GM23338 (cell line): Measurements from ENCODE around the gene GSTM5. TPM values are rescaled to one million over a fixed set of nuclear protein-coding genes. Genes with fewer than 3 reads are reported as not detected.

Experiments used
- ATAC-seq: fragments of 200-7000 bp; cut with Tn5 transposase; 3 replicates; pipeline ENCODE4 v1.9.1; 2020
- DNase-seq: peaks from one replicate; pipeline ENCODE4 v3.0.0-alpha.2; 2015; ENCODE audit warnings: low spot score
- H2AFZ ChIP-seq: fragments of 200-600 bp; sonication (generic); 2 replicates; pipeline ENCODE4 v1.8.0; 2016; ENCODE audit warnings: antibody characterized with exemption, mild to moderate bottlenecking, moderate library complexity
- H3F3A ChIP-seq: fragments of 200-600 bp; sonication (generic); replicated peaks from 2 replicates; pipeline ENCODE4 v1.8.0; 2017; ENCODE audit warnings: antibody characterized with exemption, mixed run types, low read depth
- H3K27ac ChIP-seq: fragments of 200-600 bp; sonication (generic); 2 replicates; pipeline ENCODE4 v1.6.1; 2016; ENCODE audit warnings: low read depth
- H3K27me3 ChIP-seq: fragments of 200-600 bp; sonication (generic); 2 replicates; pipeline ENCODE4 v1.8.0; 2016; ENCODE audit warnings: mild to moderate bottlenecking, mixed run types, moderate library complexity; ENCODE audit not compliant: insufficient read depth
- H3K36me3 ChIP-seq: fragments of 200-600 bp; sonication (generic); 2 replicates; pipeline ENCODE4 v1.8.0; 2016; ENCODE audit warnings: mild to moderate bottlenecking; ENCODE audit not compliant: insufficient read depth
- H3K4me1 ChIP-seq: fragments of 200-600 bp; sonication (generic); 2 replicates; pipeline ENCODE4 v1.8.0; 2016; ENCODE audit warnings: mild to moderate bottlenecking, moderate library complexity; ENCODE audit not compliant: insufficient read depth
- H3K4me2 ChIP-seq: fragments of 200-600 bp; sonication (generic); 2 replicates; pipeline ENCODE4 v1.7.1; 2017; ENCODE audit warnings: mixed run types
- H3K4me3 ChIP-seq: fragments of 200-600 bp; sonication (generic); 2 replicates; pipeline ENCODE4 v1.6.1; 2016; ENCODE audit warnings: mixed run types
- H3K79me2 ChIP-seq: fragments of 200-600 bp; sonication (generic); replicated peaks from 2 replicates; pipeline ENCODE4 v1.8.0; 2017; ENCODE audit warnings: mild to moderate bottlenecking; ENCODE audit not compliant: insufficient read depth
- H3K9me2 ChIP-seq: fragments of 200-600 bp; sonication (generic); 2 replicates; pipeline ENCODE4 v1.8.0; 2017; ENCODE audit not compliant: insufficient read depth
- H4K20me1 ChIP-seq: fragments of 200-600 bp; sonication (generic); replicated peaks from 2 replicates; pipeline ENCODE4 v1.8.0; 2017; ENCODE audit warnings: mild to moderate bottlenecking; ENCODE audit not compliant: insufficient read depth
- H3K27ac Mint-ChIP-seq: 2 replicates; pipeline ENCODE4 v1.8.0; 2020; ENCODE audit warnings: inconsistent platforms, mild to moderate bottlenecking, moderate library complexity, mixed read lengths
- H3K27me3 Mint-ChIP-seq: 3 replicates; pipeline ENCODE4 v1.8.0; 2022; ENCODE audit warnings: low read depth, mild to moderate bottlenecking, moderate library complexity, mixed read lengths, inconsistent platforms; ENCODE audit not compliant: insufficient read depth, poor library complexity
- H3K36me3 Mint-ChIP-seq: 3 replicates; pipeline ENCODE4 v1.8.0; 2021; ENCODE audit warnings: low read depth, mild to moderate bottlenecking, inconsistent platforms, moderate library complexity, mixed read lengths
- H3K4me1 Mint-ChIP-seq: 3 replicates; pipeline ENCODE4 v1.8.0; 2020; ENCODE audit warnings: mild to moderate bottlenecking, inconsistent platforms, mixed read lengths
- H3K4me3 Mint-ChIP-seq: 3 replicates; pipeline ENCODE4 v1.8.0; 2021; ENCODE audit warnings: moderate library complexity, mild to moderate bottlenecking, inconsistent platforms, mixed read lengths
- H3K9me3 Mint-ChIP-seq: 3 replicates; pipeline ENCODE4 v1.8.0; 2020; ENCODE audit warnings: moderate library complexity, mild to moderate bottlenecking, inconsistent platforms, mixed read lengths
- CREB1 ChIP-seq: fragments of 250-450 bp; sonication (Bioruptor Pico); IDR thresholded peaks from 2 replicates; pipeline ENCODE4 v1.5.0; 2020; ENCODE audit warnings: low read depth, mild to moderate bottlenecking, moderate library complexity
- EZH2 ChIP-seq: fragments of 200-600 bp; sonication (generic); IDR thresholded peaks from one replicate; pipeline ENCODE4 v1.8.0; 2017; ENCODE audit warnings: antibody characterized with exemption, mild to moderate bottlenecking, low read depth; ENCODE audit not compliant: unreplicated experiment
- EZH2phosphoT487 ChIP-seq: fragments of 200-600 bp; sonication (generic); IDR thresholded peaks from one replicate; pipeline ENCODE4 v1.8.1; 2018; ENCODE audit warnings: antibody characterized with exemption; ENCODE audit not compliant: unreplicated experiment
- JUNB ChIP-seq: IDR thresholded peaks from one replicate; pipeline ENCODE4 v1.6.1; 2016; ENCODE audit warnings: antibody characterized with exemption; ENCODE audit not compliant: unreplicated experiment
- NANOG ChIP-seq: IDR thresholded peaks from 2 replicates; pipeline ENCODE4 v1.6.1; 2016; ENCODE audit warnings: antibody characterized with exemption, borderline replicate concordance
- POLR2AphosphoS5 ChIP-seq: IDR thresholded peaks from 2 replicates; pipeline ENCODE4 v1.6.1; 2016; ENCODE audit warnings: antibody characterized with exemption, low read depth
- REST ChIP-seq: IDR thresholded peaks from one replicate; pipeline ENCODE4 v1.6.1; 2018; ENCODE audit warnings: antibody characterized with exemption; ENCODE audit not compliant: unreplicated experiment
- STAT1 ChIP-seq: IDR thresholded peaks from one replicate; pipeline ENCODE4 v1.6.1; 2016; ENCODE audit warnings: antibody characterized with exemption; ENCODE audit not compliant: unreplicated experiment
- ZNF114 ChIP-seq: fragments of 250-450 bp; sonication (Bioruptor Pico); IDR thresholded peaks from 2 replicates; pipeline ENCODE4 v1.5.0; 2020; ENCODE audit warnings: mild to moderate bottlenecking, moderate library complexity
- ZNF331 ChIP-seq: fragments of 250-450 bp; sonication (Bioruptor Pico); IDR thresholded peaks from 2 replicates; pipeline ENCODE4 v1.5.0; 2020; ENCODE audit warnings: low read depth, mild to moderate bottlenecking, moderate library complexity
- polyA plus RNA-seq: library from polyadenylated mRNA; unstranded; fragments of >200 nt; fragmentation: Nextera tagmentation; extraction: Ambion mirVana; gene quantifications from 2 replicates; pipeline ENCODE4 v1.2.1, GENCODE V29; 2016
- total RNA-seq: library from RNA; depleted of rRNA; stranded (reverse); fragments of >200 nt; shearing (Covaris generic); gene quantifications from 2 replicates; pipeline ENCODE4 v1.2.3, GENCODE V29; 2014
- TF ChIP-seq, protein P1 (sequence below), 2 experiments: fragments of 200-600 bp in 1 of 2; sonication (generic) in 1 of 2; conservative IDR thresholded peaks; 2 replicates each; pipeline versions ENCODE4 v1.5.1 to v1.6.1; 2016 to 2017; ENCODE audit warnings: antibody characterized with exemption in 2 of 2, low read depth in 2 of 2, mild to moderate bottlenecking in 2 of 2, moderate library complexity in 1 of 2
- TF ChIP-seq, protein P2 (sequence below): fragments of 250-450 bp; sonication (Bioruptor Pico); IDR thresholded peaks from 2 replicates; pipeline ENCODE4 v1.5.0; 2020; ENCODE audit warnings: mild to moderate bottlenecking, moderate library complexity

GSTM5 gene
- total and polyA plus RNA-seq, 2 experiments from 2014 or later, result 2.5 to 5.0 TPM

- H3K27me3 Mint-ChIP-seq, result peaks cover 12% of the 10 kb centered on the region
- peaks cover 5% of the 10 kb centered on the region for H3K4me1 Mint-ChIP-seq
- no peak overlapping the region; the same call in 2 of the 3 replicates for H3K4me3 Mint-ChIP-seq
- no peak overlapping the region for H2AFZ ChIP-seq
- no peaks in the 10 kb centered on the region for H3K79me2 ChIP-seq
- no peaks in the 10 kb centered on the region; the same call in 2 of the 3 replicates for H3K36me3 Mint-ChIP-seq
- DNase-seq (no peak), ATAC-seq (no peak)
- no peaks in the 10 kb centered on the region for H4K20me1 ChIP-seq
- H3K9me3 Mint-ChIP-seq, result no peaks in the 10 kb centered on the region; the same call in 2 of the 3 replicates
- no peaks in the 10 kb centered on the region for H3K36me3 ChIP-seq
- TF ChIP-seq, protein P1, sequence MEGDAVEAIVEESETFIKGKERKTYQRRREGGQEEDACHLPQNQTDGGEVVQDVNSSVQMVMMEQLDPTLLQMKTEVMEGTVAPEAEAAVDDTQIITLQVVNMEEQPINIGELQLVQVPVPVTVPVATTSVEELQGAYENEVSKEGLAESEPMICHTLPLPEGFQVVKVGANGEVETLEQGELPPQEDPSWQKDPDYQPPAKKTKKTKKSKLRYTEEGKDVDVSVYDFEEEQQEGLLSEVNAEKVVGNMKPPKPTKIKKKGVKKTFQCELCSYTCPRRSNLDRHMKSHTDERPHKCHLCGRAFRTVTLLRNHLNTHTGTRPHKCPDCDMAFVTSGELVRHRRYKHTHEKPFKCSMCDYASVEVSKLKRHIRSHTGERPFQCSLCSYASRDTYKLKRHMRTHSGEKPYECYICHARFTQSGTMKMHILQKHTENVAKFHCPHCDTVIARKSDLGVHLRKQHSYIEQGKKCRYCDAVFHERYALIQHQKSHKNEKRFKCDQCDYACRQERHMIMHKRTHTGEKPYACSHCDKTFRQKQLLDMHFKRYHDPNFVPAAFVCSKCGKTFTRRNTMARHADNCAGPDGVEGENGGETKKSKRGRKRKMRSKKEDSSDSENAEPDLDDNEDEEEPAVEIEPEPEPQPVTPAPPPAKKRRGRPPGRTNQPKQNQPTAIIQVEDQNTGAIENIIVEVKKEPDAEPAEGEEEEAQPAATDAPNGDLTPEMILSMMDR (conservative IDR thresholded peaks at IDR 0.05; ENCODE audit: low read depth in 2 of 2), result no peak
- TF ChIP-seq, protein P2, sequence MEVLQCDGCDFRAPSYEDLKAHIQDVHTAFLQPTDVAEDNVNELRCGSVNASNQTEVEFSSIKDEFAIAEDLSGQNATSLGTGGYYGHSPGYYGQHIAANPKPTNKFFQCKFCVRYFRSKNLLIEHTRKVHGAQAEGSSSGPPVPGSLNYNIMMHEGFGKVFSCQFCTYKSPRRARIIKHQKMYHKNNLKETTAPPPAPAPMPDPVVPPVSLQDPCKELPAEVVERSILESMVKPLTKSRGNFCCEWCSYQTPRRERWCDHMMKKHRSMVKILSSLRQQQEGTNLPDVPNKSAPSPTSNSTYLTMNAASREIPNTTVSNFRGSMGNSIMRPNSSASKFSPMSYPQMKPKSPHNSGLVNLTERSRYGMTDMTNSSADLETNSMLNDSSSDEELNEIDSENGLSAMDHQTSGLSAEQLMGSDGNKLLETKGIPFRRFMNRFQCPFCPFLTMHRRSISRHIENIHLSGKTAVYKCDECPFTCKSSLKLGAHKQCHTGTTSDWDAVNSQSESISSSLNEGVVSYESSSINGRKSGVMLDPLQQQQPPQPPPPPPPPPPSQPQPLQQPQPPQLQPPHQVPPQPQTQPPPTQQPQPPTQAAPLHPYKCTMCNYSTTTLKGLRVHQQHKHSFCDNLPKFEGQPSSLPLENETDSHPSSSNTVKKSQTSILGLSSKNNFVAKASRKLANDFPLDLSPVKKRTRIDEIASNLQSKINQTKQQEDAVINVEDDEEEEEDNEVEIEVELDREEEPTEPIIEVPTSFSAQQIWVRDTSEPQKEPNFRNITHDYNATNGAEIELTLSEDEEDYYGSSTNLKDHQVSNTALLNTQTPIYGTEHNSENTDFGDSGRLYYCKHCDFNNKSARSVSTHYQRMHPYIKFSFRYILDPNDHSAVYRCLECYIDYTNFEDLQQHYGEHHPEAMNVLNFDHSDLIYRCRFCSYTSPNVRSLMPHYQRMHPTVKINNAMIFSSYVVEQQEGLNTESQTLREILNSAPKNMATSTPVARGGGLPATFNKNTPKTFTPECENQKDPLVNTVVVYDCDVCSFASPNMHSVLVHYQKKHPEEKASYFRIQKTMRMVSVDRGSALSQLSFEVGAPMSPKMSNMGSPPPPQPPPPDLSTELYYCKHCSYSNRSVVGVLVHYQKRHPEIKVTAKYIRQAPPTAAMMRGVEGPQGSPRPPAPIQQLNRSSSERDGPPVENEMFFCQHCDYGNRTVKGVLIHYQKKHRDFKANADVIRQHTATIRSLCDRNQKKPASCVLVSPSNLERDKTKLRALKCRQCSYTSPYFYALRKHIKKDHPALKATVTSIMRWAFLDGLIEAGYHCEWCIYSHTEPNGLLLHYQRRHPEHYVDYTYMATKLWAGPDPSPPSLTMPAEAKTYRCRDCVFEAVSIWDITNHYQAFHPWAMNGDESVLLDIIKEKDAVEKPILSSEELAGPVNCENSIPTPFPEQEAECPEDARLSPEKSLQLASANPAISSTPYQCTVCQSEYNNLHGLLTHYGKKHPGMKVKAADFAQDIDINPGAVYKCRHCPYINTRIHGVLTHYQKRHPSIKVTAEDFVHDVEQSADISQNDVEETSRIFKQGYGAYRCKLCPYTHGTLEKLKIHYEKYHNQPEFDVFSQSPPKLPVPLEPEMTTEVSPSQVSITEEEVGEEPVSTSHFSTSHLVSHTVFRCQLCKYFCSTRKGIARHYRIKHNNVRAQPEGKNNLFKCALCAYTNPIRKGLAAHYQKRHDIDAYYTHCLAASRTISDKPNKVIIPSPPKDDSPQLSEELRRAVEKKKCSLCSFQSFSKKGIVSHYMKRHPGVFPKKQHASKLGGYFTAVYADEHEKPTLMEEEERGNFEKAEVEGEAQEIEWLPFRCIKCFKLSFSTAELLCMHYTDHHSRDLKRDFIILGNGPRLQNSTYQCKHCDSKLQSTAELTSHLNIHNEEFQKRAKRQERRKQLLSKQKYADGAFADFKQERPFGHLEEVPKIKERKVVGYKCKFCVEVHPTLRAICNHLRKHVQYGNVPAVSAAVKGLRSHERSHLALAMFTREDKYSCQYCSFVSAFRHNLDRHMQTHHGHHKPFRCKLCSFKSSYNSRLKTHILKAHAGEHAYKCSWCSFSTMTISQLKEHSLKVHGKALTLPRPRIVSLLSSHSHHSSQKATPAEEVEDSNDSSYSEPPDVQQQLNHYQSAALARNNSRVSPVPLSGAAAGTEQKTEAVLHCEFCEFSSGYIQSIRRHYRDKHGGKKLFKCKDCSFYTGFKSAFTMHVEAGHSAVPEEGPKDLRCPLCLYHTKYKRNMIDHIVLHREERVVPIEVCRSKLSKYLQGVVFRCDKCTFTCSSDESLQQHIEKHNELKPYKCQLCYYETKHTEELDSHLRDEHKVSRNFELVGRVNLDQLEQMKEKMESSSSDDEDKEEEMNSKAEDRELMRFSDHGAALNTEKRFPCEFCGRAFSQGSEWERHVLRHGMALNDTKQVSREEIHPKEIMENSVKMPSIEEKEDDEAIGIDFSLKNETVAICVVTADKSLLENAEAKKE, result no peak
- no peak for TF ChIP-seq REST
- TF ChIP-seq ZNF114 (CRISPR knock-in tag), result no peak
- TF ChIP-seq CREB1 (CRISPR knock-in tag), result no peak
- TF ChIP-seq STAT1, result no peak
- TF ChIP-seq EZH2, result no peak
- no peak for TF ChIP-seq NANOG
- no peak for TF ChIP-seq EZH2phosphoT487
- TF ChIP-seq JUNB, result no peak
- TF ChIP-seq ZNF331, result no peak
- no peak for TF ChIP-seq POLR2AphosphoS5
- H3K27me3 ChIP-seq, result no peaks in the 10 kb centered on the region
- H3F3A ChIP-seq, result no peaks in the 10 kb centered on the region
- no peak overlapping the region for H3K27ac ChIP-seq
- H3K4me1 ChIP-seq, result no peaks in the 10 kb centered on the region
- H3K4me3 ChIP-seq, result no peak overlapping the region
- no peak overlapping the region for H3K4me2 ChIP-seq
- H3K27ac Mint-ChIP-seq, result no peak overlapping the region
- H3K9me2 ChIP-seq, result no peaks in the 10 kb centered on the region
These were observed 47.7 kb downstream of the GSTM5 start for GRCh38 chr1:109759513-109760334.
